H9 (cell line): ENCODE measurements around the gene TM6SF1. TPM values are rescaled to one million over a fixed set of nuclear protein-coding genes. Genes with fewer than 3 reads are reported as not detected.

ENCODE experiments used
- DNase-seq: peaks from one replicate; pipeline ENCODE4 v3.0.0-alpha.2; 2017
- H2AFZ ChIP-seq: one replicate; pipeline ENCODE4 v1.6.1; 2013; ENCODE audit warnings: mild to moderate bottlenecking, low read length, control low read depth, moderate library complexity
- H2AK5ac ChIP-seq: 2 replicates; pipeline ENCODE4 v1.6.1; 2013; ENCODE audit warnings: low read length, control low read depth, mixed read lengths; ENCODE audit not compliant: insufficient read length
- H2BK120ac ChIP-seq: one replicate; pipeline ENCODE4 v1.6.1; 2013; ENCODE audit warnings: low read depth, mild to moderate bottlenecking, low read length, control low read depth, inconsistent platforms; ENCODE audit not compliant: poor library complexity, severe bottlenecking
- H2BK12ac ChIP-seq: 2 replicates; pipeline ENCODE4 v1.6.1; 2013; ENCODE audit warnings: low read length, control low read depth, mixed read lengths, low read depth; ENCODE audit not compliant: insufficient read length
- H2BK15ac ChIP-seq: 2 replicates; pipeline ENCODE4 v1.6.1; 2013; ENCODE audit warnings: low read depth, low read length, control low read depth
- H2BK20ac ChIP-seq: one replicate; pipeline ENCODE4 v1.6.1; 2013; ENCODE audit warnings: low read depth, mild to moderate bottlenecking, low read length, control low read depth, inconsistent platforms; ENCODE audit not compliant: poor library complexity, severe bottlenecking
- H2BK5ac ChIP-seq: 2 replicates; pipeline ENCODE4 v1.6.1; 2013; ENCODE audit warnings: low read length, control low read depth, mixed read lengths; ENCODE audit not compliant: insufficient read length
- H3K14ac ChIP-seq: 2 replicates; pipeline ENCODE4 v1.6.1; 2013; ENCODE audit warnings: low read length, control low read depth; ENCODE audit not compliant: insufficient read depth
- H3K18ac ChIP-seq: 2 replicates; pipeline ENCODE4 v1.6.1; 2013; ENCODE audit warnings: low read depth, mild to moderate bottlenecking, mixed read lengths, low read length, control low read depth; ENCODE audit not compliant: insufficient read length
- H3K23ac ChIP-seq: 2 replicates; pipeline ENCODE4 v1.6.1; 2013; ENCODE audit warnings: low read length, control low read depth, mixed read lengths, low read depth; ENCODE audit not compliant: insufficient read length
- H3K23me2 ChIP-seq: 2 replicates; pipeline ENCODE4 v1.6.1; 2013; ENCODE audit warnings: low read depth, mild to moderate bottlenecking, mixed read lengths, low read length, control low read depth; ENCODE audit not compliant: insufficient read length, poor library complexity, severe bottlenecking
- H3K27ac ChIP-seq: 2 replicates; pipeline ENCODE4 v1.5.1; 2013; ENCODE audit warnings: low read length, control low read depth, mixed read lengths, low read depth; ENCODE audit not compliant: insufficient read length
- H3K27me3 ChIP-seq: 2 replicates; pipeline ENCODE4 v1.6.1; 2013; ENCODE audit warnings: low read length, control low read depth, inconsistent platforms; ENCODE audit not compliant: insufficient read depth
- H3K4ac ChIP-seq: 2 replicates; pipeline ENCODE4 v1.6.1; 2013; ENCODE audit warnings: low read depth, mild to moderate bottlenecking, control low read depth, inconsistent platforms, low read length, moderate library complexity
- H3K4me1 ChIP-seq: 2 replicates; pipeline ENCODE4 v1.6.1; 2013; ENCODE audit warnings: low read length, control low read depth, inconsistent platforms; ENCODE audit not compliant: insufficient read depth
- H3K4me2 ChIP-seq: 2 replicates; pipeline ENCODE4 v1.6.1; 2013; ENCODE audit warnings: low read length, control low read depth, mixed read lengths; ENCODE audit not compliant: insufficient read length, insufficient read depth
- H3K56ac ChIP-seq: 2 replicates; pipeline ENCODE4 v1.6.1; 2013; ENCODE audit warnings: low read depth, mild to moderate bottlenecking, mixed read lengths, low read length, control low read depth; ENCODE audit not compliant: insufficient read length
- H3K79me1 ChIP-seq: 2 replicates; pipeline ENCODE4 v1.6.1; 2013; ENCODE audit warnings: low read depth, mild to moderate bottlenecking, moderate library complexity, low read length, control low read depth, inconsistent platforms; ENCODE audit not compliant: insufficient read depth, poor library complexity, severe bottlenecking
- H3K79me2 ChIP-seq: 2 replicates; pipeline ENCODE4 v1.6.1; 2013; ENCODE audit warnings: low read length, control low read depth, inconsistent platforms; ENCODE audit not compliant: insufficient read depth
- H3K9ac ChIP-seq: 2 replicates; pipeline ENCODE4 v1.6.1; 2013; ENCODE audit warnings: low read length, control low read depth, mixed read lengths; ENCODE audit not compliant: insufficient read length; ENCODE audit errors: extremely low read depth
- H3K9me3 ChIP-seq: one replicate; pipeline ENCODE4 v1.6.1; 2013; ENCODE audit warnings: low read depth, low read length, inconsistent platforms; ENCODE audit not compliant: control insufficient read depth
- H3T11ph ChIP-seq: one replicate; pipeline ENCODE4 v1.6.1; 2013; ENCODE audit warnings: mild to moderate bottlenecking, low read length, control low read depth, inconsistent platforms
- H4K20me1 ChIP-seq: one replicate; pipeline ENCODE4 v1.6.1; 2013; ENCODE audit not compliant: control insufficient read depth, insufficient read length, insufficient read depth
- H4K5ac ChIP-seq: 2 replicates; pipeline ENCODE4 v1.6.1; 2013; ENCODE audit warnings: low read depth, mild to moderate bottlenecking, mixed read lengths, low read length, control low read depth; ENCODE audit not compliant: insufficient read length
- H4K8ac ChIP-seq: replicated peaks from 2 replicates; pipeline ENCODE4 v1.6.1; 2013; ENCODE audit warnings: low read length, control low read depth, mixed read lengths, low read depth; ENCODE audit not compliant: insufficient read length
- H4K91ac ChIP-seq: 2 replicates; pipeline ENCODE4 v1.6.1; 2013; ENCODE audit warnings: low read depth, mild to moderate bottlenecking, moderate library complexity, mixed read lengths, low read length, control low read depth; ENCODE audit not compliant: insufficient read length
- H3K27ac Mint-ChIP-seq, 3 experiments: 2 replicates in 2 of 3; 3 replicates in 1 of 3; pipeline ENCODE4 v1.8.0; 2020 to 2021; ENCODE audit warnings: mixed read lengths in 3 of 3, mild to moderate bottlenecking in 1 of 3, moderate library complexity in 1 of 3
- H3K27me3 Mint-ChIP-seq: 2 replicates; pipeline ENCODE4 v1.8.0; 2021; ENCODE audit warnings: low read depth, mild to moderate bottlenecking, moderate library complexity, mixed read lengths
- H3K36me3 Mint-ChIP-seq, 3 experiments: 2 replicates in 2 of 3; 3 replicates in 1 of 3; pipeline ENCODE4 v1.8.0; 2020 to 2021; ENCODE audit warnings: low read depth in 3 of 3, mixed read lengths in 3 of 3; ENCODE audit not compliant: insufficient read depth in 1 of 3
- H3K4me1 Mint-ChIP-seq, 2 experiments: 2 replicates each; pipeline ENCODE4 v1.8.0; 2020; ENCODE audit warnings: mixed read lengths in 2 of 2
- H3K4me3 Mint-ChIP-seq, 2 experiments: 2 replicates in 1 of 2; 3 replicates in 1 of 2; pipeline ENCODE4 v1.8.0; 2020 to 2021; ENCODE audit warnings: mild to moderate bottlenecking in 2 of 2, mixed read lengths in 2 of 2, moderate library complexity in 1 of 2
- H3K9me3 Mint-ChIP-seq, 2 experiments: 2 replicates in 1 of 2; 3 replicates in 1 of 2; pipeline ENCODE4 v1.8.0; 2020; ENCODE audit warnings: mild to moderate bottlenecking in 2 of 2, mixed read lengths in 2 of 2, moderate library complexity in 1 of 2
- CTCF ChIP-seq: fragments of 200-600 bp; sonication (generic); conservative IDR thresholded peaks from 3 replicates; pipeline ENCODE4 v1.8.0; 2021; ENCODE audit warnings: antibody characterized with exemption, mild to moderate bottlenecking
- WGBS: extraction: QIAGEN DNeasy Blood & Tissue Kit; methylation state at CpG from one replicate; pipeline ENCODE4 v1.1.7; 2013; ENCODE audit warnings: missing lambda C conversion rate, low lambda C conversion rate, mixed read lengths; ENCODE audit not compliant: insufficient read length; ENCODE audit errors: extremely low coverage; 5-methylcytosine and 5-hydroxymethylcytosine counted together
- total RNA-seq: library from RNA; stranded (reverse); gene quantifications from 2 replicates; pipeline ENCODE4 v1.2.1, GENCODE V29; 2021

The TM6SF1 gene
- total RNA-seq, 1 experiment from 2014 or later, result 0.96 TPM

- no peak overlapping the region for H2BK20ac ChIP-seq
- no peak overlapping the region for H2BK120ac ChIP-seq
- H4K8ac ChIP-seq, result no peak overlapping the region
- H3K4me2 ChIP-seq, result no peak overlapping the region
- H3K79me1 ChIP-seq, result no peaks in the 10 kb centered on the region
- Mint-ChIP-seq H3K27ac (no peak overlapping the region), H3K36me3 (no peaks in the 10 kb centered on the region), H3K9me3 (no peaks in the 10 kb centered on the region), H3K4me3 (no peak overlapping the region), H3K27me3 (no peaks in the 10 kb centered on the region; the same call in 1 of the 2 replicates), H3K4me1 (peaks cover 0 to 4% of the 10 kb centered on the region in 2 experiments; a peak in 2 of 4 replicates)
- H2AK5ac ChIP-seq, result no peak overlapping the region
- H3T11ph ChIP-seq, result no peak overlapping the region
- H4K5ac ChIP-seq, result no peak overlapping the region
- H2BK5ac ChIP-seq, result no peak overlapping the region
- no peaks in the 10 kb centered on the region for H3K79me2 ChIP-seq
- H3K9me3 ChIP-seq, result no peaks in the 10 kb centered on the region
- H3K27me3 ChIP-seq, result no peaks in the 10 kb centered on the region
- no peak overlapping the region for H3K4ac ChIP-seq
- no peak overlapping the region for H3K14ac ChIP-seq
- no peaks in the 10 kb centered on the region for H3K4me1 ChIP-seq
- no peak overlapping the region for H3K18ac ChIP-seq
- TF ChIP-seq CTCF, result no peak
- no peaks in the 10 kb centered on the region for H3K23me2 ChIP-seq
- no peak overlapping the region for H3K56ac ChIP-seq
- WGBS, result no CpG with 5 or more reads among the region's 4 CpGs
- no peak overlapping the region for H4K91ac ChIP-seq
- H4K20me1 ChIP-seq, result no peaks in the 10 kb centered on the region
- H3K23ac ChIP-seq, result no peak overlapping the region
- DNase-seq, result no peak
- no peak overlapping the region for H3K27ac ChIP-seq
- no peak overlapping the region for H2BK15ac ChIP-seq
- no peak overlapping the region for H2BK12ac ChIP-seq
- H2AFZ ChIP-seq, result no peak overlapping the region
- H3K9ac ChIP-seq, result no peak overlapping the region
These were observed 11.5 kb downstream of the TM6SF1 start for GRCh38 chr15:83118968-83119367.
